ENCODE results near the gene COLEC11.

Gene COLEC11

GRCh38 chr2:3638456-3638810, 43.5 kb downstream of the COLEC11 start:
- no peaks in the 10 kb centered on the region for H3K4me1 ChIP-seq (ENCODE audit: control insufficient read depth, insufficient read depth, low read length)
- H3K9me3 ChIP-seq (ENCODE audit: control insufficient read depth, low read length): no peaks in the 10 kb centered on the region
- H3K4me3 ChIP-seq (ENCODE audit: insufficient read depth, low read depth, low read length): no peak overlapping the region
- H3K36me3 ChIP-seq (ENCODE audit: control insufficient read depth, insufficient read depth, low read length): no peaks in the 10 kb centered on the region
- 93% methylated on average over 8 of the region's 8 CpGs for WGBS, 2 experiments
- no peaks in the 10 kb centered on the region for H3K27me3 ChIP-seq (ENCODE audit: control insufficient read depth, insufficient read depth, low read length, poor library complexity, severe bottlenecking)
- H3K27ac ChIP-seq (ENCODE audit: insufficient read depth, low read depth, low read length, poor library complexity, severe bottlenecking): no peak overlapping the region

- 90 to 93% methylated on average over 10 of the region's 10 CpGs for WGBS, 2 experiments
- Histone ChIP-seq H3K9me3 (ENCODE audit: control insufficient read depth, low read length) (no peaks in the 10 kb centered on the region), H3K4me3 (ENCODE audit: insufficient read depth, low read depth, low read length) (no peak overlapping the region), H3K27me3 (ENCODE audit: control insufficient read depth, insufficient read depth, low read length, poor library complexity, severe bottlenecking) (no peaks in the 10 kb centered on the region), H3K4me1 (ENCODE audit: control insufficient read depth, insufficient read depth, low read length) (no peaks in the 10 kb centered on the region), H3K27ac (ENCODE audit: insufficient read depth, low read depth, low read length, poor library complexity, severe bottlenecking) (no peak overlapping the region), H3K36me3 (ENCODE audit: control insufficient read depth, insufficient read depth, low read length) (no peaks in the 10 kb centered on the region)
Observed at GRCh38 chr2:3639015-3639630, 44.2 kb downstream of the COLEC11 start.

GRCh38 chr2:3639653-3640052, 44.7 kb downstream of the COLEC11 start:
- H3K4me1 ChIP-seq (ENCODE audit: control insufficient read depth, insufficient read depth, low read length): no peaks in the 10 kb centered on the region
- H3K4me3 ChIP-seq (ENCODE audit: insufficient read depth, low read depth, low read length): no peak overlapping the region
- H3K27me3 ChIP-seq (ENCODE audit: control insufficient read depth, insufficient read depth, low read length, poor library complexity, severe bottlenecking): no peaks in the 10 kb centered on the region
- no peaks in the 10 kb centered on the region for H3K36me3 ChIP-seq (ENCODE audit: control insufficient read depth, insufficient read depth, low read length)
- no peaks in the 10 kb centered on the region for H3K9me3 ChIP-seq (ENCODE audit: control insufficient read depth, low read length)
- H3K27ac ChIP-seq (ENCODE audit: insufficient read depth, low read depth, low read length, poor library complexity, severe bottlenecking): no peak overlapping the region
- 91 to 92% methylated on average over 8 of the region's 8 CpGs for WGBS, 2 experiments

GRCh38 chr2:3641181-3641580, 46.3 kb downstream of the COLEC11 start:
- Histone ChIP-seq H3K36me3 (ENCODE audit: control insufficient read depth, insufficient read depth, low read length) (no peaks in the 10 kb centered on the region), H3K27ac (ENCODE audit: insufficient read depth, low read depth, low read length, poor library complexity, severe bottlenecking) (no peak overlapping the region), H3K4me1 (ENCODE audit: control insufficient read depth, insufficient read depth, low read length) (no peaks in the 10 kb centered on the region), H3K9me3 (ENCODE audit: control insufficient read depth, low read length) (no peaks in the 10 kb centered on the region), H3K4me3 (ENCODE audit: insufficient read depth, low read depth, low read length) (no peak overlapping the region), H3K27me3 (ENCODE audit: control insufficient read depth, insufficient read depth, low read length, poor library complexity, severe bottlenecking) (no peaks in the 10 kb centered on the region)
- WGBS, 2 experiments: 93% methylated on average over 13 of the region's 13 CpGs

- no peak overlapping the region for H3K27ac ChIP-seq (ENCODE audit: insufficient read depth, low read depth, low read length, poor library complexity, severe bottlenecking)
- WGBS, 2 experiments: 94% methylated on average over 26 of the region's 26 CpGs
- no peaks in the 10 kb centered on the region for H3K36me3 ChIP-seq (ENCODE audit: control insufficient read depth, insufficient read depth, low read length)
- H3K4me3 ChIP-seq (ENCODE audit: insufficient read depth, low read depth, low read length): no peak overlapping the region
- H3K4me1 ChIP-seq (ENCODE audit: control insufficient read depth, insufficient read depth, low read length): no peaks in the 10 kb centered on the region
- no peaks in the 10 kb centered on the region for H3K27me3 ChIP-seq (ENCODE audit: control insufficient read depth, insufficient read depth, low read length, poor library complexity, severe bottlenecking)
- no peaks in the 10 kb centered on the region for H3K9me3 ChIP-seq (ENCODE audit: control insufficient read depth, low read length)
Observed at GRCh38 chr2:3641841-3642421, 47.0 kb downstream of the COLEC11 start.

- no peak overlapping the region for H3K27ac ChIP-seq (ENCODE audit: insufficient read depth, low read depth, low read length, poor library complexity, severe bottlenecking)
- H3K4me1 ChIP-seq (ENCODE audit: control insufficient read depth, insufficient read depth, low read length): no peaks in the 10 kb centered on the region
- 90 to 94% methylated on average over 18 of the region's 18 CpGs for WGBS, 2 experiments
- no peaks in the 10 kb centered on the region for H3K36me3 ChIP-seq (ENCODE audit: control insufficient read depth, insufficient read depth, low read length)
- no peak overlapping the region for H3K4me3 ChIP-seq (ENCODE audit: insufficient read depth, low read depth, low read length)
- no peaks in the 10 kb centered on the region for H3K27me3 ChIP-seq (ENCODE audit: control insufficient read depth, insufficient read depth, low read length, poor library complexity, severe bottlenecking)
- no peaks in the 10 kb centered on the region for H3K9me3 ChIP-seq (ENCODE audit: control insufficient read depth, low read length)
Observed at GRCh38 chr2:3642521-3643215, 47.8 kb downstream of the COLEC11 start.

GRCh38 chr2:3643371-3644245, 48.7 kb downstream of the COLEC11 start:
- Histone ChIP-seq H3K9me3 (ENCODE audit: control insufficient read depth, low read length) (no peaks in the 10 kb centered on the region), H3K36me3 (ENCODE audit: control insufficient read depth, insufficient read depth, low read length) (no peaks in the 10 kb centered on the region), H3K4me1 (ENCODE audit: control insufficient read depth, insufficient read depth, low read length) (no peaks in the 10 kb centered on the region), H3K4me3 (ENCODE audit: insufficient read depth, low read depth, low read length) (no peak overlapping the region), H3K27ac (ENCODE audit: insufficient read depth, low read depth, low read length, poor library complexity, severe bottlenecking) (no peak overlapping the region), H3K27me3 (ENCODE audit: control insufficient read depth, insufficient read depth, low read length, poor library complexity, severe bottlenecking) (no peaks in the 10 kb centered on the region)
- 95 to 96% methylated on average over 48 of the region's 48 CpGs for WGBS, 2 experiments

- H3K4me1 ChIP-seq (ENCODE audit: control insufficient read depth, insufficient read depth, low read length): no peaks in the 10 kb centered on the region
Observed at GRCh38 chr2:3644246-3644525, 49.3 kb downstream of the COLEC11 start.

GRCh38 chr2:3644891-3645605, 50.1 kb downstream of the COLEC11 start:
- no peaks in the 10 kb centered on the region for H3K36me3 ChIP-seq (ENCODE audit: control insufficient read depth, insufficient read depth, low read length)
- no peak overlapping the region for H3K27ac ChIP-seq (ENCODE audit: insufficient read depth, low read depth, low read length, poor library complexity, severe bottlenecking)
- H3K4me1 ChIP-seq (ENCODE audit: control insufficient read depth, insufficient read depth, low read length): peaks cover 3% of the 10 kb centered on the region
- WGBS, 2 experiments: 87 to 89% methylated on average over 15 of the region's 15 CpGs
- no peak overlapping the region for H3K4me3 ChIP-seq (ENCODE audit: insufficient read depth, low read depth, low read length)
- H3K27me3 ChIP-seq (ENCODE audit: control insufficient read depth, insufficient read depth, low read length, poor library complexity, severe bottlenecking): no peaks in the 10 kb centered on the region
- no peaks in the 10 kb centered on the region for H3K9me3 ChIP-seq (ENCODE audit: control insufficient read depth, low read length)

More at GRCh38 chr2:3644246-3644525, 49.3 kb downstream of the COLEC11 start:
- Histone ChIP-seq H3K4me3 (ENCODE audit: insufficient read depth, low read depth, low read length) (no peak overlapping the region), H3K36me3 (ENCODE audit: control insufficient read depth, insufficient read depth, low read length) (no peaks in the 10 kb centered on the region), H3K9me3 (ENCODE audit: control insufficient read depth, low read length) (no peaks in the 10 kb centered on the region), H3K27ac (ENCODE audit: insufficient read depth, low read depth, low read length, poor library complexity, severe bottlenecking) (no peak overlapping the region), H3K27me3 (ENCODE audit: control insufficient read depth, insufficient read depth, low read length, poor library complexity, severe bottlenecking) (no peaks in the 10 kb centered on the region)

Data from ectodermal cell (in vitro differentiated cells).